HG03039 (cell line): ENCODE results near the gene GRM1.

Experiments used
- ATAC-seq: cut with Tn5 transposase; IDR thresholded peaks from one replicate; pipeline ENCODE4 v1.9.1; 2021; ENCODE audit warnings: mild to moderate bottlenecking, moderate library complexity; ENCODE audit not compliant: unreplicated experiment

Gene GRM1

DNA sequence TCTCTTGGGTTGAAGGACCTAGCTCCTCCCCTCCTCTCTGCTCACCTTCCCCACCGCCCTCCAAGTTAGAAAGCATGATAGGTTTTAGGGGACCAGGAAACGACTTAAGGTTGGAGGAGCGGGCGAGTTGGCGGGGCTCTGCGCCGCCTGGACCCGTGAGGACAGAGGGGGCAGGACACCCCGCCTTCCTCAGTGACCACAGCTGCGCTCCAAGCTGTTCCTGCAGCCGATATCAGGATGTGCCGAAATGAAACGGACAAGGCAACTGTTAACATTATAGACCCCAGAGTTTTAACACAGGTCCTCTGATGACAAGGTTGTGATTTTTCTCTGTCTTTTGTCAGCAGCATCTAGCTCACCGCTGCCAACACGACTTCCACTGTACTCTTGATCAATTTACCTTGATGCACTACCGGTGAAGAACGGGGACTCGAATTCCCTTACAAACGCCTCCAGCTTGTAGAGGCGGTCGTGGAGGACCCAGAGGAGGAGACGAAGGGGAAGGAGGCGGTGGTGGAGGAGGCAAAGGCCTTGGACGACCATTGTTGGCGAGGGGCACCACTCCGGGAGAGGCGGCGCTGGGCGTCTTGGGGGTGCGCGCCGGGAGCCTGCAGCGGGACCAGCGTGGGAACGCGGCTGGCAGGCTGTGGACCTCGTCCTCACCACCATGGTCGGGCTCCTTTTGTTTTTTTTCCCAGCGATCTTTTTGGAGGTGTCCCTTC is at the start of gene GRM1:
Gene GRM1 (plus strand): TSS at position 212 of the 722 bp plus-strand sequence. CDS start 456 bp downstream, at position 668.
- no peak for ATAC-seq

DNA sequence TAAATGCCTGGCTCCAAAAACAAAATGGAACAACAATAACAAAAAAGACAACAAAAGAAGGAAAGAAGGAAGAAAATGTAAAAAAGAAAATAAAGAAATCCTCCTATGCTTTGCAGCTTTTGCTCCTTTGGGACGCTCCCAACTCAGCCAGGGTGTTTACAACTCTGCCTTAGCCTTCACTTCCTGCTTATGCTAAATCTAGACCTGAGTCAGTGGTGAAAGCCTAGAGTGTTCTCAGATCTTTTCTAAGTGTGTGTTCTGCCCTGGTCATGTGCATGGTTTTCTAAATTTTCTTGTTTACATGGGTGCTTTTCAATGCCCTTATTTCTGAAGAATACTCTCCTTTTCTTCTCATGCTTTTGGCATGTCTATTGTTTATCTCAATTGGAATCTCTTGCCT is 19.5 kb upstream of the GRM1 start:
- no peak for ATAC-seq

DNA sequence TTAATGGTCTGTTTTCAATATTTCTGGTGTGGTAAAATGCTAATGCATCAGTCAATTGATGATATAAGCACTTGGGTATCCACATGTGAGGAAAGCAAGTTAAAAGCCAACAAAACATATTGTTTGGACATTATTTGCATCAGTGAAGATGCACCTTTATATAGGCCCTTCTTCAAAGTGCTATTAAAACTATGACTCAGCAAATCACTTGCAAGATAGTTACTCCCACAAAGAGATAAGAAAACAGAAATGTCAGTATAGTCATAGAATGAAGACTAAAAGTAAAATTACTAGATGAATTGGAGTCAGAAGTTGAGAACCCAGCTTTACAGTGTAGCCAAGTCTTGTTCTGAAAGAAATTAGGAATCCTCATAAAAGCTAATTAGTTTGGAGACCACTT is 14.6 kb upstream of the GRM1 start:
- no peak for ATAC-seq

DNA sequence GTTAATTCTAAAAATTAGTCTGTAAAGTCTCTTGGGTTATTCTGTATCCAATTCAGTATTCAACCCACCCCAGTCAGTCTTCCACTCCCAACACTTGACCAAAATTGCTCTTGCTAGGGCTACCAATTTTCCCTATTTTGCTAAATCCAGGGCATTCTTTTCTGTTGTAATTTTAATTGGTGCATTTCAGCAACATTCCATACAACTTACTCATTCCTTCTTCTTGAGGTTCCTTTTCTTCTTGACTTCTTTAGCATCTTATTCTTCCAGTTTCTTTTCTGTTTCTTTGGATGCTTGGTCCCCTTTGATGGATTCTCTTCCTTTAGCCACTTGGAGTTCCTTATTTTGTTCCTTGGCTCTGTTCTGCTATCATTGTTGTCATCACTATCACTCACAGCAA is 11.2 kb upstream of the GRM1 start:
- ATAC-seq = no peak

DNA sequence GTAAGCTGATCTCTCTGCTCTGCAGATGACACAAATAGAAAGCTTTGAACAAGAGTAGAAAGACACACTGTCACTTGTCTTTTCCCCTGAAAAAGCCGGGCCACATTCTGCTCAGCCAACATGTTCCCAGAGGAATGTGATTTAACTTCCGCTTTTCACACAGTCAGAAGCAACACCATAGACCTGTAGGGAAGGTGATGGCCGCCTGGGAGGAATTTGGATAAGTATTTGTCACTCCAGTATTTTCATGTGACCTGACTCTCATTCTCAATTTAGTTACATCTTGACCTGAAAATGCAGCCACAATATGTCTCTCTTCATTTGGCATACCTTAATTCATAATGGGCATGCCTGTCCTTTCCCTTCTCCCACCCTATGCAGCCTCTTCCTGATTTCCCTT is 2.0 kb upstream of the GRM1 start:
- no peak for ATAC-seq

DNA sequence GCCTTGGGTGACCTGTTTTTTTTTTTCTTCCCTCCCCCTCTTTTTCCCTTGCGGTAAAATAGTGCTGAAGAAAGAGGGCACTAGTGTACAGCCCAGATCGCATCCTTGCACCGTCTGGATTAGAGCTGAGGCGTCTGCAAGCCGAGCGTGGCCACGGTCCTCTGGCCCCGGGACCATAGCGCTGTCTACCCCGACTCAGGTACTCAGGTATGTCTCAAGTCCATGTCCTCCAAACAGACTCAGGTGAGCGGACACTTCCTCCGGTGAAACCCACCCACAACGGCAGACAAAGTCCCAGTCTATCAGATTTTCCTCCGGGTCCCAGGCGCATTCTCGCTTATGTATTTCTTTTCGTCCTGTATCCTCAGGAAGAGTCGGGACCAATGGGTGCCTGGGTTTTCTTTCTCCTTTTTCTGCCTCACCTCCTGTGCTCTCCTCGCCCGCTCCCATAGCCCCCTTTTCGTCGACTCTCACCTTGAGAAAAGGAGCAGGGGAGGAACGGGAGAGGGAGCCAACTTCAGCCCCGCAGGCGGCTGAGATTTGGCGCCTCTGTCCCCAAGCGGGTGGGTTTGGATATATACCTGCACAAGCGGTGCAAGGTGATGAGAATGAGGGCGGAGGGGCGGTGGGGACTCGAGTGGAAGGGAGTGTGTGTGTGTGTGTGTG is 1.1 kb upstream of the GRM1 start:
- ATAC-seq = no peak

DNA sequence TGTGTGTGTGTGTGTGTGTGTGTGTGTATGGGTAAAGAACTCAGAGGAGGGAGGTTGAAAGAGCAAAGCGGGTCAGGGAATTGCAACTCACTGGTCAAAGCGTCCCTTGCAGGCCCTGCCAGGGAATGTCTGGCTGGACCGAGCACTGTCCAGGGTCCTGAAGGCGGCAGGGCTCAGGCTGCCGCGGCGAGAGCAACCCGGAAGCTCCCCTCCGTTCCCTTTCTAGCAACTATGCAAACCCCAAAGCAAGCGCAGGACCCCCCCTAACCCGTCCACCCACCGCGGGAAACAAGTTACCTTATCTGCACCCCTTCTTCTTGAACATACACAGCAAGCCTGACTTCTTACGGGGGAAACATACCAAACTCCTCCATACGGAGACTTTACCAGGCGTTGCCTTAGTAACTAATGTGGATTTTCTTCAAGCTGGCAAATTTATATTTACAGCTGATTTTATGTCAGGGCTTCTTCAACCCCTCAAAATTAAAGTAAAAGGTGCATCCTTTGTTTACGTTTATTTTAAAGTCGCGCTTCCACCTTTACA is 538 bp upstream of the GRM1 start:
- ATAC-seq = no peak

DNA sequence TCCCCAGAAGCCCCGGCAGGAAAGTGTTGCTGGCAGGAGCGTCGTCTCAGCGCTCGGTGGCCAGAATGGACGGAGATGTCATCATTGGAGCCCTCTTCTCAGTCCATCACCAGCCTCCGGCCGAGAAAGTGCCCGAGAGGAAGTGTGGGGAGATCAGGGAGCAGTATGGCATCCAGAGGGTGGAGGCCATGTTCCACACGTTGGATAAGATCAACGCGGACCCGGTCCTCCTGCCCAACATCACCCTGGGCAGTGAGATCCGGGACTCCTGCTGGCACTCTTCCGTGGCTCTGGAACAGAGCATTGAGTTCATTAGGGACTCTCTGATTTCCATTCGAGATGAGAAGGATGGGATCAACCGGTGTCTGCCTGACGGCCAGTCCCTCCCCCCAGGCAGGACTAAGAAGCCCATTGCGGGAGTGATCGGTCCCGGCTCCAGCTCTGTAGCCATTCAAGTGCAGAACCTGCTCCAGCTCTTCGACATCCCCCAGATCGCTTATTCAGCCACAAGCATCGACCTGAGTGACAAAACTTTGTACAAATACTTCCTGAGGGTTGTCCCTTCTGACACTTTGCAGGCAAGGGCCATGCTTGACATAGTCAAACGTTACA is 817 bp downstream of the GRM1 start:
- no peak for ATAC-seq

DNA sequence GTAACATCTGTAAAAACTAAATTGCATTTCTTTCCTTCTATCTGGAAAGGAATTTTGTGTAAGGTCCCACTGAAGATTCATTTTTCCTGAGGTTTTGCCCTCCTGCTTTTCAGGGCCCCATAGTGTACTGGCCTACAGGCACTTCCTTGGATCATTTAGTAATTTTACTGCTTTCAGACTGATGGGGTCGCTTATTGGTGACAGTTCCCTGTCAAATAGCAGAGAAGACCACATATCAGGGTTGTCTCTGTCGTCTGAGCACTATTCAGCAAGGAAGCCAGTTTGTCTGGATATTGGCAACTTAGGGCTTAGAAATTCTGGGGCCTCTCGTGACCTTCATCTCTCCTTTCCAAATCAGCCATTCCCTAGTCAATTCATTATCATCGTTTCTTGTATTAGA is 3.5 kb downstream of the GRM1 start:
- ATAC-seq = no peak

DNA sequence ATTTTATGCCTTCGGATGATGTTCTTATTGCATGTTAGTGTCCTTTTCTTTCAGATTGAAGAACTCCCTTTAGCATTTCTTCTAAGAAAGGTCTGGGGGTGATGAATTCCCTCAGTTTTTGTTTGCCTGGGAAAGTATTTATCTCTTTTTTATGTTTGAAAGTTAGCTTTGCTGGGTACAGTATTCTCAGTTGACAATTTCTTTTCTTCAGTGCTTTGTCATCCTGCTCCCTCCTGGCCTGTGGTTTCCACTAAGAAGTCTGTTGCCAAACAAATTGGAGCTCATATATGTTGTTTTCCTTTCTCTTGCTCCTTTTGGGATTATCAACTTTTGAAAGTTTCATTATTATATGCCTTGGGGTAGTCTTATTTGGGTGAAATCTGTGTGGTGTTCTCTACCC is 11.5 kb downstream of the GRM1 start:
- ATAC-seq = no peak

DNA sequence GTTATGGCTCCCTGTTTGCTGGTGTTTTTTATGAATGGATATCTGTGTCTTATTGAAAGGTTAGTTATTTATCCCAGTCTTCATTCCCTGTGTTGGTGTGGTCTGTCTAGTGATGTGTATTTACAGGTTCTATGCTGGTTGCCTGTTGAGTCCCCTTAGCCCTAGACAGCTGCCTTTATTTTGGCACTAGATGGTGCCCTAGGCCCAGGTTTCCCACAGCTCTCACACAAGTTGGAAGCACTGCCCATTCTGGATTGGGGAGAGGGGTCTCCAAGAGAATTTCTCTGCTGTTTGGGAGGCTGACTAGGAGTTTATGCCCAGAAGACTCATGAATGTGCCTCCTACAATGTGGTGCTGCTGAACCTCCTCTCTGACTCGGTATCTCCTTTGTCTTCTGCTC is 12.4 kb downstream of the GRM1 start:
- ATAC-seq = no peak

DNA sequence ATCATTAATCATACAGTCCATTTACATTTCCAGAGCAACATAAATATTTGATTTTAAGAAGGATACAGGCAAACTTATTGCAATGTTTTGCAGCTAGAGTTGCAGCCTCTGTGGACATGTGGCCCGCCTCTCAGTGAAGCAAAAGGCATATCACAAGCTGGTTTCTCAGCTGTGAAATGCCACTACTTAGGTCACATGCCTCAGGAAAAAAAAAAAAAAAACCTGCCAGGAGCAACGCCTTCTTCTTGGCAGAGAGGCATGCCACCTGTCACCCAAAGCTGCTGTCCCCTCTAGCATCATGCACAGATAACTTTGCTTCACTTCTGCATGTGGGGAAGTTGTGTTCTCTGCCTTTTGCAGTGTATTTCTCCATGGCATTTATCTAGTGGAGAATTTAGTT is 18.5 kb downstream of the GRM1 start:
- no peak for ATAC-seq

DNA sequence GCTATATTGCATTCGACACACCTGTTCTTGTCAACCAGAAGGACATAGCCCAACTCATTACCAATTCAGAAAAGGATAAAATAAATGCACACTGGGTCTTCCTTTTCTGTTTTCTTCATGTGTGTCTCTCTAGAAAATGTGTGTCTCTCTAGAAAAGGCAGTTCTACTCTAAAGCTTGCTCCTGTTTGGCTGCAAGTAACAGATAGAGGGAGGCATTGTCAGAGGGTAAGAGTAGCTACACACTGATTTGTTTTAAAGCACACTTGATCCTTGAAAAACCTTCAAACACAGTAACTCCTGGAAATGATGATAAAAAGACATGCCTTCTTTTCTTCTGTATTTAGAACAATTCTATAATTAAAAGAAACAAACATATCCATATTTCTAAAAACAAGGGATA is 21.3 kb downstream of the GRM1 start:
- no peak for ATAC-seq

DNA sequence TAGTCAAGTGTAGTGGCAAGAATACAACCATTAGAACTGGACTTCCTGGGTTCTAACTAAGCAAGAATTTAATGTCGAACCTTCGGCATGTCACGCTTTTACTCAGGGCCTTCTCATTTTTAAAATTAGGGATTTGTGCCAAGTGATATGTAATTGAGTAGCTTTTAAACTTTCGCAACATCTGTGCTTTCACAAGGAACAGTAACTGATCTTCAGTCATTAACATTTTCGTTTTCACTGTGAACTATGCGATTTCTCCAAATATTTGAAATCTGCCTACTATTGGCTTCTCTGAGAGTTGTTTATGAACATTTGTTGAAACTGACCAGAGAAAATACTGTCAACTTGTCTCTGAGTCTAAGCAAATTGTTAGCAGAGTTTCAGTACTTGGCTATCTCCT is 27.6 kb downstream of the GRM1 start:
- no peak for ATAC-seq

DNA sequence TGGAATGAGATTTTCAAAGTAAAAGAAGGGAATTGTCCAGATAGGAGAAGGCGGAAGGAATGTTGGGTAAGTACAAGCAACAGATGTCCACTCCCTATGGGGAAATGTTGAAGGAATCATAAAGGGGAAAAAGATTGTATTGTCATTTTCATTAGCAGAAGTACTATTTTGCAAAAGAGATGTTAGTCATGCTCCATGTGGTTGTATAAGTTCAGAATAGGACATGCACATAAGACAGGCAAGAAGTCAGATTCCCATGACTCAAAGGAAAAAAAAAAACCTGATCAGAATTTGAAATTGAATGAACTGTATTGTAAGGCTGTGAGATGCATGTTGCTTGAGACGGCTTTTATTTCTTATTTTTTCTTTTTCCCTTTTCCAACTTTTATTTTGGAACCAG is 36.8 kb downstream of the GRM1 start:
- ATAC-seq = no peak

DNA sequence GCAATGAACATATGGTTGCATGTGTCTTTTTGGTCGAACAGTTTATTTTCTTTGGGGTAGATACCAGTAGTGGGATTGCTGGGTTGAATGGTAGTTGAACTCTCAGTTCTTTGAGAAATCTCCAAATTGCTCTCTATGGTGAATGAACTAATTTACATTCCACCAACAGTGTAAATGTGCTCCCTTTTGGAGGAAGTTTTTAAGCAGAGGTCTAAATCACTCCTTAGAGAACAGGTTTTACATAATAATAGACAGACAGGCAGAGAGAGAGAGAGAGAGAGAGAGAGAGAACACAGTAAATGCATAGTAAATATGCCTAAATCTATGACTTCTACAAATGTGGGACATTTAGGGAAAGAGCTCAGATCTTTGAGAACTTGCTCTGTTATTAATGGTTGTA is 37.6 kb downstream of the GRM1 start:
- ATAC-seq = no peak

DNA sequence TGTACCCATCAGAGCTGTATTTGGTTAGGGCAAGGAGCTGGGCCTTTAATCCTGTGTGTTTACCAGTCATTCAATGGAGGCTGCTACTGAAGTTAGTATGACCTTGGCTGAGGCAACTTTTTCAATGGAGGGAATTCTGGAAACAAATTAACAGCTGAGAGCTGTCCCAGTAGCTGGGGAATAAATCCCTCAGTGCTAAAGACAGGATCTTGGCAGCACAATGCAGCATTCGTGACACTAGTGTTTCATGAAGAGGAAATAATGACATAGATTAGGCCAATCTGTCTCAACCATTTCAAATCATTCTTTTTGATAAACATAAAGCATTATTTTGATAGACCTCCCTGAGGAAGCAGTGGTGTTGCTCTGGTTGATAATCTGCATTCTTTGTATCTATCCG is 42.9 kb downstream of the GRM1 start:
- ATAC-seq = no peak

DNA sequence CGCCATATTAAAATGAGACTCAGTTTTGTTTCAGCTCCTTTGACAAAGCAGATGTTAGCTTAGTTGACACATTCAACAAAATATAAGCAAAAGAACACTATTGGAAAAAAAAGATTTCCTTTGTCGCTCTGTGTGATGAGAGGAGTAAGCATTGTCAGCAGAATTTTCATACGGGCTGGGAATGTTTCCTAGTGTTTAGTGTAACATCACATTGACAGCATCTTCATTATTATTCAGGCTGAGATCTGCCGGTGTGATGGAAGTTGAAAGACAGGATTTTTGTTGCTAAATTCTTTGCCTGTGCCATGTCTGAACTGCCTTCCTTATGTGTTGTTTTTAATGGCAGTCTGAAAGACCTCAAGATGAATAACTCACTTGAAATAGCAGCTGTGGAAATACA is 49.1 kb downstream of the GRM1 start:
- no peak for ATAC-seq

DNA sequence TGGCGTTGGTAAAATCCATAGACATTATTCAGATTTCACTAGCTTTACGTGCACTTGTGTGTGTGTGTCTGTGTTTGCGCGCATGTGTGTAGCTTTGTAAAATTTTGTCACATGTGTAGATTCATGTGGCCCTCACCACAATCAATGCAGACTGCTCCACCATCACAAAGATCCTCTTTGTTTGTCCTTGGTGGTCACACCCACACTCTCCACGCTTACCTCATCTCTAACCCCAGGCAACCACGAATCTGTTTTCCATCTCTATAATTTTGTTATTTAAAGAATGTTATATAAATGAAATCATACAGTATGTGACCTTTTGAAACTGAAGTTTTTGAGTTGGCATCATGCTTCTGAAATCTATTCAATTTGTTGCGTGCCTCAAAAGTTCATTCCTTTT is 58.5 kb downstream of the GRM1 start:
- ATAC-seq = no peak

DNA sequence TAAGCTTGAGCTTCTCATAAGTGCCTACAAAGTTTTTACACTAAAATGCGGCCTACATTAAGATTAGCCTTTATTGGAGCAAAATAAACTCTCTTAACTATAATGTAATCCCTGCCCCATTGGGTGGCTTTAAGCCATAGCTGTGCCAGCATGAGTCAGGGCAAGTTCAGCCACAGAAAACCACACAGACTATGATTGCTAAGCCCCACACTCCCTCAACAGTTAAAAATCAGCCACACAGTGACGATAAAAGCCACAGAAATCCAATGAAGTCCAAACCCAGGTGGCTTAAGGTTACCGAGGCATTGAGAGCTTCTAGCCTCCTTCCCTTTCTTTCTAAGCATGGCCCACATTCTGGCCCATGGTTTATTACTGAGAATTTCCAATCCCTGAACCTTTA is 61.6 kb downstream of the GRM1 start:
- no peak for ATAC-seq

DNA sequence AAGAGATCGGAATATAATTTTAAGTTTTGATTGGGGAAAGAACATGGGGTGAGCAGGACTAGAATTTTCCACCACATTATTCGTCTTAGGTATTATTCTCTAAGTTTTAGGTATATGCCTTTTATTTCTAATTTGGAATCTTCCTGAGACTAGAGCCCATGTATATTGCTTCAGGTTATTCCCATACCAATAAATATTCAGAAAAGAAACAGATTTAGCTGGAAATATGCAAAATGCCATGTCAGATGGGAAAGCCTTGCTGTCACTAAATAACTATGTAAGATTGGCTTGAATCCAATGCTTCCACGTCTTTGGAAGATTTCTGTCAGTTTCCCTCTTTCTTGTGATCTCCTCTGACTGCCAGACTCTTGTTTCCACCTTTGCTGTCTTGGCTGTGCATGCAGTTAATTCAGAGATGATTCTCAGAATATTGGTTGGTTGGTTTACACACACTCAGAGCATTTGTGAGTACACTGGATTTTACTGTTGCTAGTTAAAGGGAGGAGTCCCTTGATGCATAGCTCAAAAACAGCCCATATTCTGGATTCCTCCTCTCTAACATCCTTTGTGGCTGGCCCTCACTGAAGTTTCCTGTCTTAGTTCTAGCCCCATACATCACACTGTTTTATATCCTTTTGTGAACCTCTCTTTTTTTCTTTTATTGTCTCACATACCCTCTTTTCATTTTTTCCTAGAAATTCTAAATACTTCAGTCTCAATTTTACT is 64.3 kb downstream of the GRM1 start:
- ATAC-seq = no peak
